Keratinocyte (primary cell): Measurements from ENCODE around the gene DRAP1. TPM values are rescaled to one million over a fixed set of nuclear protein-coding genes. Genes with fewer than 3 reads are reported as not detected.

Experiments used
- DNase-seq: peaks from one replicate; pipeline ENCODE4 v3.0.0-alpha.2; 2011; ENCODE audit warnings: low read depth, missing footprints, low spot score
- FAIRE-seq: peaks from 2 replicates; lab custom pipeline; 2011; peaks lifted over from hg19 to GRCh38; lab: Jason Lieb, UNC
- H2AFZ ChIP-seq: 2 replicates; pipeline ENCODE4 v1.6.0; 2012; ENCODE audit warnings: low read length, control low read depth, inconsistent platforms; ENCODE audit not compliant: control insufficient read depth
- H3K27ac ChIP-seq: 2 replicates; pipeline ENCODE4 v1.5.1; 2011; ENCODE audit warnings: low read length; ENCODE audit not compliant: control insufficient read depth, insufficient read depth
- H3K27me3 ChIP-seq: 3 replicates; pipeline ENCODE4 v1.6.0; 2011; ENCODE audit warnings: low read length; ENCODE audit not compliant: control insufficient read depth, insufficient read depth; ENCODE audit errors: extremely low read depth
- H3K36me3 ChIP-seq, 2 experiments: 2 replicates in 1 of 2; 3 replicates in 1 of 2; pipeline ENCODE4 v1.5.1; 2011; ENCODE audit warnings: low read length in 2 of 2, mild to moderate bottlenecking in 1 of 2; ENCODE audit not compliant: control insufficient read depth in 2 of 2, insufficient read depth in 2 of 2; ENCODE audit errors: extremely low read depth in 1 of 2
- H3K4me1 ChIP-seq: 3 replicates; pipeline ENCODE4 v1.5.1; 2011; ENCODE audit warnings: low read length; ENCODE audit not compliant: control insufficient read depth, insufficient read depth; ENCODE audit errors: extremely low read depth
- H3K4me2 ChIP-seq: 3 replicates; pipeline ENCODE4 v1.6.0; 2011; ENCODE audit warnings: low read depth, low read length; ENCODE audit not compliant: control insufficient read depth, insufficient read depth; ENCODE audit errors: extremely low read depth
- H3K4me3 ChIP-seq, 3 experiments: fragments of 200-600 bp in 1 of 3; sonication (generic) in 1 of 3; 2 replicates in 2 of 3; 3 replicates in 1 of 3; pipeline ENCODE4 v1.5.1; 2011 to 2016; ENCODE audit warnings: low read length in 3 of 3, mild to moderate bottlenecking in 3 of 3, control low read depth in 2 of 3, inconsistent platforms in 1 of 3, low read depth in 1 of 3, mixed read lengths in 1 of 3, mixed run types in 1 of 3, moderate library complexity in 1 of 3; ENCODE audit not compliant: control insufficient read depth in 2 of 3, insufficient read depth in 2 of 3; ENCODE audit errors: extremely low read depth in 1 of 3
- H3K79me2 ChIP-seq: 2 replicates; pipeline ENCODE4 v1.6.0; 2012; ENCODE audit warnings: low read length; ENCODE audit not compliant: control insufficient read depth, insufficient read depth
- H3K9ac ChIP-seq: 3 replicates; pipeline ENCODE4 v1.6.0; 2011; ENCODE audit warnings: low read length; ENCODE audit not compliant: control insufficient read depth, insufficient read depth; ENCODE audit errors: extremely low read depth
- H3K9me1 ChIP-seq: 3 replicates; pipeline ENCODE4 v1.6.0; 2011; ENCODE audit warnings: low read length; ENCODE audit not compliant: control insufficient read depth, insufficient read depth; ENCODE audit errors: extremely low read depth
- H3K9me3 ChIP-seq: 2 replicates; pipeline ENCODE4 v1.5.1; 2012; ENCODE audit warnings: low read depth, low read length; ENCODE audit not compliant: control insufficient read depth
- H4K20me1 ChIP-seq: 3 replicates; pipeline ENCODE4 v1.6.0; 2011; ENCODE audit warnings: low read length; ENCODE audit not compliant: control insufficient read depth, insufficient read depth; ENCODE audit errors: extremely low read depth
- CTCF ChIP-seq, 3 experiments: IDR thresholded peaks in 1 of 3; conservative IDR thresholded peaks in 1 of 3; optimal IDR thresholded peaks in 1 of 3; 2 replicates in 2 of 3; 3 replicates in 1 of 3; pipeline versions ENCODE3 to v1.5.1; 2011; ENCODE audit warnings: low read length in 3 of 3, mild to moderate bottlenecking in 3 of 3, moderate library complexity in 2 of 3, control low read depth in 1 of 3, inconsistent platforms in 1 of 3; ENCODE audit not compliant: insufficient read depth in 2 of 3; ENCODE audit errors: extremely low read depth in 1 of 3
- EZH2 ChIP-seq: IDR thresholded peaks from one replicate; pipeline ENCODE4 v1.6.1; 2012; ENCODE audit warnings: inconsistent platforms, mild to moderate bottlenecking, low read length, moderate library complexity
- dilution Hi-C: fragments of 300-500 bp; cut with MboI; formaldehyde crosslinking; loops from one replicate; pipeline ENCODE4 v1.7.0; 2020; ENCODE audit warnings: low sequenced_read_pairs; ENCODE audit not compliant: extremely low pct_ligation_motif_present
- polyA plus RNA-seq, 5 experiments: library from polyadenylated mRNA; depleted of rRNA in 3 of 5; stranded (reverse) in 3 of 5; stranded (forward) in 1 of 5; unstranded in 1 of 5; fragments of >200 nt; gene quantifications; 1 replicate in 1 of 5; 2 replicates in 3 of 5; 3 replicates in 1 of 5; pipeline versions ENCODE4 v1.2.1 to v1.2.3, GENCODE V29; 2011 to 2012; ENCODE audit warnings: missing spikeins in 2 of 5, low read depth in 1 of 5, low replicate concordance in 1 of 5

The DRAP1 gene
- polyA plus RNA-seq, 1 donor (not counting 4 experiments of a cell fraction or from before 2014, with no cell fraction given) = 135 TPM

GRCh38 chr11:65920372-65920802 lies 1.2 kb downstream of the DRAP1 start:
- no peak for FAIRE-seq
- Histone ChIP-seq H3K27ac (peak overlapping the region; percentile 61), H3K9me3 (no peaks in the 10 kb centered on the region), H3K9ac (peak overlapping the region; percentile 80), H3K9me1 (no peaks in the 10 kb centered on the region), H3K4me3 (peak overlapping the region; percentile 77 to 92 (median 80)), H3K4me2 (peak overlapping the region; percentile 95), H3K36me3 (peaks cover 6 to 23% of the 10 kb centered on the region in 2 experiments), H3K4me1 (peaks cover 46% of the 10 kb centered on the region), H2AFZ (no peak overlapping the region), H3K27me3 (no peaks in the 10 kb centered on the region), H3K79me2 (peaks cover 43% of the 10 kb centered on the region), H4K20me1 (no peaks in the 10 kb centered on the region)
- dilution Hi-C loops = no loop called here
- DNase-seq = no peak
- TF ChIP-seq EZH2 (no peak), CTCF (optimal IDR thresholded peaks at IDR 0.05 in 1 of 3, IDR thresholded peaks at IDR 0.05 in 1 of 3, conservative IDR thresholded peaks at IDR 0.05 in 1 of 3; ENCODE audit: extremely low read depth in 1 of 3, insufficient read depth in 2 of 3, low read length in 3 of 3) (no peak)

- Histone ChIP-seq H3K79me2 (peaks cover 42% of the 10 kb centered on the region), H3K27ac (peak overlapping the region; percentile 31), H2AFZ (no peak overlapping the region), H3K9me3 (no peaks in the 10 kb centered on the region), H3K36me3 (peaks cover 8 to 23% of the 10 kb centered on the region in 2 experiments), H3K4me2 (peak overlapping the region; percentile 95), H3K27me3 (no peaks in the 10 kb centered on the region), H3K4me1 (peaks cover 40% of the 10 kb centered on the region), H3K9ac (peak overlapping the region; percentile 80), H3K4me3 (peak overlapping the region; percentile 77 to 92 (median 80)), H4K20me1 (no peaks in the 10 kb centered on the region), H3K9me1 (no peaks in the 10 kb centered on the region)
- dilution Hi-C loops = no loop called here
- no peak for FAIRE-seq
- no peak for DNase-seq
- no peak for TF ChIP-seq EZH2
- TF ChIP-seq CTCF (optimal IDR thresholded peaks at IDR 0.05 in 1 of 3, IDR thresholded peaks at IDR 0.05 in 1 of 3, conservative IDR thresholded peaks at IDR 0.05 in 1 of 3; ENCODE audit: extremely low read depth in 1 of 3, insufficient read depth in 2 of 3, low read length in 3 of 3) = no peak
These were observed 1.9 kb downstream of the DRAP1 start for GRCh38 chr11:65921033-65921555.
